GM12878 (cell line): ENCODE results near the gene MORC3. TPM values are rescaled to one million over a fixed set of nuclear protein-coding genes. Genes with fewer than 3 reads are reported as not detected.

Source experiments
- BHLHE40 ChIP-seq, 2 experiments: fragments of 450-650 bp in 1 of 2; IDR thresholded peaks; 2 replicates each; pipeline ENCODE4 v1.6.1; 2011 to 2017; ENCODE audit warnings: low read depth in 2 of 2, borderline replicate concordance in 1 of 2, improper control_type of control experiment in 1 of 2, low read length in 1 of 2, mild to moderate bottlenecking in 1 of 2
- CBX5 ChIP-seq: sonication (generic); IDR thresholded peaks from 2 replicates; pipeline ENCODE4 v1.6.1; 2016; ENCODE audit warnings: low read depth, moderate library complexity, mild to moderate bottlenecking, inconsistent platforms
- FOS ChIP-seq: IDR thresholded peaks from 3 replicates; pipeline ENCODE4 v1.6.1; 2011; ENCODE audit warnings: borderline replicate concordance; ENCODE audit not compliant: insufficient read length; ENCODE audit errors: extremely low read depth
- GABPA ChIP-seq: IDR thresholded peaks from 2 replicates; pipeline ENCODE4 v1.6.1; 2014; ENCODE audit warnings: antibody characterized with exemption, low read depth, mild to moderate bottlenecking, inconsistent platforms
- HDGF ChIP-seq: fragments of 450-650 bp; IDR thresholded peaks from 2 replicates; pipeline ENCODE4 v1.6.1; 2016; ENCODE audit warnings: antibody characterized with exemption
- IKZF2 ChIP-seq, 2 experiments: fragments of 450-650 bp; IDR thresholded peaks; 2 replicates each; pipeline ENCODE4 v1.6.1; 2017; ENCODE audit warnings: mild to moderate bottlenecking in 2 of 2, moderate library complexity in 2 of 2
- KAT2A ChIP-seq: conservative IDR thresholded peaks from 2 replicates; pipeline ENCODE4 v1.6.1; 2011; ENCODE audit warnings: low read depth, low read length; ENCODE audit not compliant: control insufficient read depth
- KDM1A ChIP-seq: fragments of 200-600 bp; sonication (generic); IDR thresholded peaks from 2 replicates; pipeline ENCODE4 v1.6.1; 2016; ENCODE audit warnings: borderline replicate concordance
- NFYA ChIP-seq: IDR thresholded peaks from 2 replicates; pipeline ENCODE4 v1.6.1; 2011; ENCODE audit warnings: low read depth, mild to moderate bottlenecking, low read length, improper control_type of control experiment, borderline replicate concordance
- NFYB ChIP-seq: IDR thresholded peaks from 2 replicates; pipeline ENCODE4 v1.6.1; 2011; ENCODE audit warnings: low read depth, mild to moderate bottlenecking, low read length, improper control_type of control experiment, moderate library complexity; ENCODE audit not compliant: insufficient read depth
- POLR2AphosphoS5 ChIP-seq: IDR thresholded peaks from 2 replicates; pipeline ENCODE4 v1.6.1; 2011; ENCODE audit warnings: mild to moderate bottlenecking, low read length, inconsistent platforms
- RFX5 ChIP-seq: IDR thresholded peaks from 2 replicates; pipeline ENCODE4 v1.6.1; 2011; ENCODE audit warnings: low read depth, low read length, improper control_type of control experiment
- SMARCA5 ChIP-seq: fragments of 450-650 bp; IDR thresholded peaks from 2 replicates; pipeline ENCODE4 v1.6.1; 2017; ENCODE audit warnings: mild to moderate bottlenecking
- TARDBP ChIP-seq: IDR thresholded peaks from 2 replicates; pipeline ENCODE4 v1.6.1; 2016; ENCODE audit warnings: borderline replicate concordance
- ZZZ3 ChIP-seq: IDR thresholded peaks from 2 replicates; pipeline ENCODE4 v1.6.1; 2011; ENCODE audit warnings: low read depth; ENCODE audit not compliant: control insufficient read depth, insufficient read length
- polyA plus RNA-seq, 11 experiments: library from polyadenylated mRNA; depleted of rRNA in 4 of 11; unstranded in 6 of 11; stranded (reverse) in 5 of 11; fragments of >200 nt; fragmentation: Nextera tagmentation in 4 of 11; fragmentation: Illumina TruSeq in 1 of 11; extraction: Ambion mirVana in 4 of 11; extraction: Trizol in 1 of 11; gene quantifications; 1 replicate in 1 of 11; 2 replicates in 10 of 11; pipeline versions ENCODE4 v1.2.1 to v1.2.3, GENCODE V29; 2011 to 2016; ENCODE audit warnings: inconsistent platforms in 2 of 11, missing spikeins in 2 of 11, low read depth in 1 of 11
- total RNA-seq, 4 experiments: library from RNA; depleted of rRNA in 3 of 4; stranded (reverse); fragments of >200 nt in 3 of 4; fragmentation: Illumina TruSeq in 1 of 4; extraction: Trizol in 1 of 4; gene quantifications; 2 replicates each; pipeline versions ENCODE4 v1.2.1 to v1.2.3, GENCODE V29; 2013 to 2021
- TF ChIP-seq, protein P1 (sequence below): IDR thresholded peaks from 2 replicates; pipeline ENCODE4 v1.6.1; 2011; ENCODE audit warnings: borderline replicate concordance, low read depth, mild to moderate bottlenecking, moderate library complexity, low read length; ENCODE audit not compliant: insufficient read depth, poor library complexity, severe bottlenecking
- TF ChIP-seq, protein P2 (sequence below): fragments of 450-650 bp; formaldehyde crosslinking; IDR thresholded peaks from 2 replicates; pipeline ENCODE4 v1.4.0; 2020; ENCODE audit warnings: mild to moderate bottlenecking, moderate library complexity
- TF ChIP-seq, protein P3 (sequence below): fragments of 450-650 bp; IDR thresholded peaks from 2 replicates; pipeline ENCODE4 v1.6.1; 2017; ENCODE audit warnings: borderline replicate concordance
- TF ChIP-seq, protein P4 (sequence below): fragments of 450-650 bp; IDR thresholded peaks from 2 replicates; pipeline ENCODE4 v1.6.1; 2016; ENCODE audit warnings: mild to moderate bottlenecking
- TF ChIP-seq, protein P5 (sequence below): fragments of 450-650 bp; IDR thresholded peaks from 2 replicates; pipeline ENCODE4 v1.6.1; 2014; ENCODE audit warnings: mild to moderate bottlenecking
- TF ChIP-seq, protein P6 (sequence below): IDR thresholded peaks from 2 replicates; pipeline ENCODE4 v1.6.1; 2011; ENCODE audit warnings: low read depth, mild to moderate bottlenecking, low read length, moderate library complexity, borderline replicate concordance; ENCODE audit errors: extremely low read depth

The MORC3 gene
- total and polyA plus RNA-seq, 10 of the 15 experiments (the other 5 are each of a cell fraction or from before 2014, with no cell fraction given), result 5.5 to 29.9 (median 16.3) TPM

DNA sequence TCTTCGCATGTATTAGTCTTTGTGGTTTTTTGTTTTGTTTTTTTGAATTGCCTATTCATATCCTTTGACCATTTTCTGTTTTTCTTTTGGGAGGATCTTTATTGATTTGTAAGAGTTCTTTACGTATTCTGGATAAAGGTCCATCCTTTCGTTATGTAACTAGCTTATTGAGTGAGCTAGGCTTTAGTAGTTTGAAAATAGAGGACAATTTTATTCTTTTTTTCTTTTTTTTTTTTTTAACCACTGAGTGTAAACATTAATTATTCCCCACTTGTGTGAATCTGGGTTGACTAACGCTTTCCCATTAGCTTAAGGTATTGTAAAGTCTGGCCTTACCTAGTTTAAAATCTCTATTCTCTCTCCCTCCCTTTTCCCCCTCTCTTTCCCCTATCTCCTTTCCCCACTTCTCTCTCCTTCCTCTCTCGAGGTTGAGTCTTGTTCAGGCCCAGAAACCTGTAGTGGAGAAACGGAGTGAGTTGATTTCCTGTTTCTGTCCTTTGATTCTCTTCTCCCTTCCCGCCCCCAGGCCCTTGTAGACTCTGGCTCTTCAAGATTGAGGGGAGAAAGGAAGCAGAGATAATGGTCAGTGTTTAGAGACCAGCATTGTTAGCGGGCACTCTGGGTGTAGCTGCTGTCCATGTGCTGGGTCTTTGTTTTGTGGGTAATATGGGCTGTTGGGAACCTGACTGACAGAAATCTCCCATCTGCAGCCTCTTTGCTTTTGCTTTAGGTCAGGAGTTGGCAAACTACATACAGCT lies 1.5 kb downstream of the MORC3 start (continued):
- TF ChIP-seq RFX5, result no peak
- TF ChIP-seq ZZZ3, result no peak
- TF ChIP-seq SMARCA5, result no peak
- TF ChIP-seq FOS, result no peak
- no peak for TF ChIP-seq KDM1A
- no peak for TF ChIP-seq BHLHE40 (IDR thresholded peaks at IDR 0.05; ENCODE audit: borderline replicate concordance in 1 of 2, low read depth in 2 of 2, low read length in 1 of 2)
- TF ChIP-seq CBX5, result no peak
- no peak for TF ChIP-seq NFYB
- TF ChIP-seq, protein P1, sequence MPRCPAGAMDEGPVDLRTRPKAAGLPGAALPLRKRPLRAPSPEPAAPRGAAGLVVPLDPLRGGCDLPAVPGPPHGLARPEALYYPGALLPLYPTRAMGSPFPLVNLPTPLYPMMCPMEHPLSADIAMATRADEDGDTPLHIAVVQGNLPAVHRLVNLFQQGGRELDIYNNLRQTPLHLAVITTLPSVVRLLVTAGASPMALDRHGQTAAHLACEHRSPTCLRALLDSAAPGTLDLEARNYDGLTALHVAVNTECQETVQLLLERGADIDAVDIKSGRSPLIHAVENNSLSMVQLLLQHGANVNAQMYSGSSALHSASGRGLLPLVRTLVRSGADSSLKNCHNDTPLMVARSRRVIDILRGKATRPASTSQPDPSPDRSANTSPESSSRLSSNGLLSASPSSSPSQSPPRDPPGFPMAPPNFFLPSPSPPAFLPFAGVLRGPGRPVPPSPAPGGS, result no peak
- TF ChIP-seq NFYA, result no peak
- no peak for TF ChIP-seq POLR2AphosphoS5
- no peak for TF ChIP-seq GABPA
- no peak for TF ChIP-seq TARDBP
- TF ChIP-seq, protein P2, sequence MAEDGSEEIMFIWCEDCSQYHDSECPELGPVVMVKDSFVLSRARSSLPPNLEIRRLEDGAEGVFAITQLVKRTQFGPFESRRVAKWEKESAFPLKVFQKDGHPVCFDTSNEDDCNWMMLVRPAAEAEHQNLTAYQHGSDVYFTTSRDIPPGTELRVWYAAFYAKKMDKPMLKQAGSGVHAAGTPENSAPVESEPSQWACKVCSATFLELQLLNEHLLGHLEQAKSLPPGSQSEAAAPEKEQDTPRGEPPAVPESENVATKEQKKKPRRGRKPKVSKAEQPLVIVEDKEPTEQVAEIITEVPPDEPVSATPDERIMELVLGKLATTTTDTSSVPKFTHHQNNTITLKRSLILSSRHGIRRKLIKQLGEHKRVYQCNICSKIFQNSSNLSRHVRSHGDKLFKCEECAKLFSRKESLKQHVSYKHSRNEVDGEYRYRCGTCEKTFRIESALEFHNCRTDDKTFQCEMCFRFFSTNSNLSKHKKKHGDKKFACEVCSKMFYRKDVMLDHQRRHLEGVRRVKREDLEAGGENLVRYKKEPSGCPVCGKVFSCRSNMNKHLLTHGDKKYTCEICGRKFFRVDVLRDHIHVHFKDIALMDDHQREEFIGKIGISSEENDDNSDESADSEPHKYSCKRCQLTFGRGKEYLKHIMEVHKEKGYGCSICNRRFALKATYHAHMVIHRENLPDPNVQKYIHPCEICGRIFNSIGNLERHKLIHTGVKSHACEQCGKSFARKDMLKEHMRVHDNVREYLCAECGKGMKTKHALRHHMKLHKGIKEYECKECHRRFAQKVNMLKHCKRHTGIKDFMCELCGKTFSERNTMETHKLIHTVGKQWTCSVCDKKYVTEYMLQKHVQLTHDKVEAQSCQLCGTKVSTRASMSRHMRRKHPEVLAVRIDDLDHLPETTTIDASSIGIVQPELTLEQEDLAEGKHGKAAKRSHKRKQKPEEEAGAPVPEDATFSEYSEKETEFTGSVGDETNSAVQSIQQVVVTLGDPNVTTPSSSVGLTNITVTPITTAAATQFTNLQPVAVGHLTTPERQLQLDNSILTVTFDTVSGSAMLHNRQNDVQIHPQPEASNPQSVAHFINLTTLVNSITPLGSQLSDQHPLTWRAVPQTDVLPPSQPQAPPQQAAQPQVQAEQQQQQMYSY (CRISPR knock-in tag), result no peak
- TF ChIP-seq, protein P3, sequence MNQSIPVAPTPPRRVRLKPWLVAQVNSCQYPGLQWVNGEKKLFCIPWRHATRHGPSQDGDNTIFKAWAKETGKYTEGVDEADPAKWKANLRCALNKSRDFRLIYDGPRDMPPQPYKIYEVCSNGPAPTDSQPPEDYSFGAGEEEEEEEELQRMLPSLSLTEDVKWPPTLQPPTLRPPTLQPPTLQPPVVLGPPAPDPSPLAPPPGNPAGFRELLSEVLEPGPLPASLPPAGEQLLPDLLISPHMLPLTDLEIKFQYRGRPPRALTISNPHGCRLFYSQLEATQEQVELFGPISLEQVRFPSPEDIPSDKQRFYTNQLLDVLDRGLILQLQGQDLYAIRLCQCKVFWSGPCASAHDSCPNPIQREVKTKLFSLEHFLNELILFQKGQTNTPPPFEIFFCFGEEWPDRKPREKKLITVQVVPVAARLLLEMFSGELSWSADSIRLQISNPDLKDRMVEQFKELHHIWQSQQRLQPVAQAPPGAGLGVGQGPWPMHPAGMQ, result no peak
- TF ChIP-seq, protein P4, sequence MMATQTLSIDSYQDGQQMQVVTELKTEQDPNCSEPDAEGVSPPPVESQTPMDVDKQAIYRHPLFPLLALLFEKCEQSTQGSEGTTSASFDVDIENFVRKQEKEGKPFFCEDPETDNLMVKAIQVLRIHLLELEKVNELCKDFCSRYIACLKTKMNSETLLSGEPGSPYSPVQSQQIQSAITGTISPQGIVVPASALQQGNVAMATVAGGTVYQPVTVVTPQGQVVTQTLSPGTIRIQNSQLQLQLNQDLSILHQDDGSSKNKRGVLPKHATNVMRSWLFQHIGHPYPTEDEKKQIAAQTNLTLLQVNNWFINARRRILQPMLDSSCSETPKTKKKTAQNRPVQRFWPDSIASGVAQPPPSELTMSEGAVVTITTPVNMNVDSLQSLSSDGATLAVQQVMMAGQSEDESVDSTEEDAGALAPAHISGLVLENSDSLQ, result peak; percentile 38; the same call in 1 of the 2 replicates
- TF ChIP-seq, protein P5, sequence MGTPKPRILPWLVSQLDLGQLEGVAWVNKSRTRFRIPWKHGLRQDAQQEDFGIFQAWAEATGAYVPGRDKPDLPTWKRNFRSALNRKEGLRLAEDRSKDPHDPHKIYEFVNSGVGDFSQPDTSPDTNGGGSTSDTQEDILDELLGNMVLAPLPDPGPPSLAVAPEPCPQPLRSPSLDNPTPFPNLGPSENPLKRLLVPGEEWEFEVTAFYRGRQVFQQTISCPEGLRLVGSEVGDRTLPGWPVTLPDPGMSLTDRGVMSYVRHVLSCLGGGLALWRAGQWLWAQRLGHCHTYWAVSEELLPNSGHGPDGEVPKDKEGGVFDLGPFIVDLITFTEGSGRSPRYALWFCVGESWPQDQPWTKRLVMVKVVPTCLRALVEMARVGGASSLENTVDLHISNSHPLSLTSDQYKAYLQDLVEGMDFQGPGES, result no peak
- peak; percentile 9 to 19; a peak in 2 of 4 replicates for TF ChIP-seq IKZF2 (IDR thresholded peaks at IDR 0.05)
- TF ChIP-seq, protein P6, sequence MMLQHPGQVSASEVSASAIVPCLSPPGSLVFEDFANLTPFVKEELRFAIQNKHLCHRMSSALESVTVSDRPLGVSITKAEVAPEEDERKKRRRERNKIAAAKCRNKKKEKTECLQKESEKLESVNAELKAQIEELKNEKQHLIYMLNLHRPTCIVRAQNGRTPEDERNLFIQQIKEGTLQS, result no peak
- no peak for TF ChIP-seq HDGF
- no peak for TF ChIP-seq KAT2A
